Activated CD4-positive, alpha-beta T cell treated with anti-CD3 and anti-CD28 coated beads for 4 hours (primary cell): ENCODE data around the gene TARDBP.
"Not testable (repeated sequence)": the region's sequence is repeated elsewhere in the genome, so short reads cannot be mapped to it uniquely, and the experiment has no call there.

Source experiments
- DNase-seq, 2 donors: peaks; one replicate each; pipeline ENCODE4 v3.0.0-alpha.2; 2020

Gene TARDBP

GRCh38 chr1:11012260-11013159 lies at the start of gene TARDBP:
TARDBP (plus strand) TSS chr1:11012654; CDS start chr1:11013728, 1,074 bp downstream.
- DNase-seq: peak; percentile 88 to 90

GRCh38 chr1:10965546-10966226 lies 46.8 kb upstream of the TARDBP start:
- no peak for DNase-seq

DNA sequence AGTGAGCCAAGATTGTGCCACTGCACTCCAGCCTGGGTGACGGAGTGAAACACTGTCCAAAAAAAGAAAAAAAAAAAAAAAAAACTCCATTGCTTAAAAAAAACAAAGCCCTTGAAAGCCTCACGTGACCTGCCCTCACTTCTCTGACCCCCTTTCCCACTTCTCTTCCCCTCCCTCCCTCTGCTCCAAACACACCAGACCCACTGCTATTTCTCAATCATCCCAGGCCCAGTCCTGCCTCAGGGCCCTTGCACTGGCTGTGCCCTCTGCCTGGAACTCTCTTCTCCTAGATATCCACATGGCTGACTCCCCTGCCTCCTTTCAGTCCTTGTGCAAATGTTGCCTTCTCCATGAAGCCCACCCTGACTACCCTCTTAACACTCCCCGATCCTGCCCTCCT lies 45.4 kb upstream of the TARDBP start:
- DNase-seq: no peak

GRCh38 chr1:10968411-10968826 lies 44.0 kb upstream of the TARDBP start:
- DNase-seq: no peak

GRCh38 chr1:10969267-10969970 lies 43.0 kb upstream of the TARDBP start:
- DNase-seq: no peak

- DNase-seq: no peak
Observed at GRCh38 chr1:10969971-10970332, 42.5 kb upstream of the TARDBP start.

GRCh38 chr1:10973552-10973951 lies 38.9 kb upstream of the TARDBP start:
- DNase-seq: no peak

DNA sequence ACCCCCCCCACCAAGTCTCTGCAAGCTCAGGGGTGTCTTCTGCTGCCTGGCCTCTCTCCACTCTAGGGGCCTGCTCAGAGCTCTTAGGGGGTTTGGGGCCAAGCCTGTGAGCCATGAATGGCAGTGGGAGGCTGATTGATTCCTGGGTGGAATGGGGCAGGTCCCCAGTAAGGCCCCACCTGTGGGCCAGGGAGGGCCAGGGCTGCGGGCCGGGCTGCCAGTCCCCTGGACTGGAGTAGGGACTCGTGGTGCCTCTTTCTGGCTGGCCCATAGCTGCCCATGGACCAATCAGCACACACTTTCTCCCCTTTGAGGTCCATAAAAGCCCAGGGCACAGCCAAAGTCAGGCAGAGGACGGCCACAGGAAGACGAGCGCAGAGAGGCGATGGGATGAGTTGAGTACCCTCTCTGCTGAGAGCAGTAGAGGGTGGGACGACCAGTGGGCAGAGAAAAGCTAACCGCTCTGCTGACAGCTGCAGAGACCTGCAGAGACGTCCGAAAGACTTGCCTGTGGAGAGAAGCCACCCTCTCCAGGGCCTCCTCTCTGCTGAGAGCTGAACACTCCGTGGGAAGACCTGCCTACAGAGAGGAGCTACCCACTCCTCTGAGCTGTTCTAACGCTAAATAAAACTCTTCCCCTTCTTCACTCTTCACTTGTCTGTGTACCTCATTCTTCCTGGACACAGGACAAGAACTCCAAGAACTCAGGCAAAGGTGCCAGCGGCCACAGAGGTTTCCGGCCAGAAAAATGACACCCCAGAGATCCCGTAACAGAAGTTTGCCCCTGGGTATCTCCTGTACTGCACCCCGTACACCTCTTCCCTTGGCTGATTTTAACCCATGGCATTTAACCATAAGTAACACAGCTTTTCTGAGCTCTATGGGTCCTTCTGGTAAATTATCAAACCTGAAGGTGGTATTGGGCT lies 38.2 kb upstream of the TARDBP start:
- DNase-seq: no peak

- DNase-seq: no peak
Observed at GRCh38 chr1:10975567-10976326, 36.7 kb upstream of the TARDBP start.

GRCh38 chr1:10978719-10979118 lies 33.7 kb upstream of the TARDBP start:
- DNase-seq: no peak

GRCh38 chr1:10979483-10979920 lies 33.0 kb upstream of the TARDBP start:
- DNase-seq: no peak

GRCh38 chr1:10980094-10980577 lies 32.3 kb upstream of the TARDBP start:
- DNase-seq: no peak

DNA sequence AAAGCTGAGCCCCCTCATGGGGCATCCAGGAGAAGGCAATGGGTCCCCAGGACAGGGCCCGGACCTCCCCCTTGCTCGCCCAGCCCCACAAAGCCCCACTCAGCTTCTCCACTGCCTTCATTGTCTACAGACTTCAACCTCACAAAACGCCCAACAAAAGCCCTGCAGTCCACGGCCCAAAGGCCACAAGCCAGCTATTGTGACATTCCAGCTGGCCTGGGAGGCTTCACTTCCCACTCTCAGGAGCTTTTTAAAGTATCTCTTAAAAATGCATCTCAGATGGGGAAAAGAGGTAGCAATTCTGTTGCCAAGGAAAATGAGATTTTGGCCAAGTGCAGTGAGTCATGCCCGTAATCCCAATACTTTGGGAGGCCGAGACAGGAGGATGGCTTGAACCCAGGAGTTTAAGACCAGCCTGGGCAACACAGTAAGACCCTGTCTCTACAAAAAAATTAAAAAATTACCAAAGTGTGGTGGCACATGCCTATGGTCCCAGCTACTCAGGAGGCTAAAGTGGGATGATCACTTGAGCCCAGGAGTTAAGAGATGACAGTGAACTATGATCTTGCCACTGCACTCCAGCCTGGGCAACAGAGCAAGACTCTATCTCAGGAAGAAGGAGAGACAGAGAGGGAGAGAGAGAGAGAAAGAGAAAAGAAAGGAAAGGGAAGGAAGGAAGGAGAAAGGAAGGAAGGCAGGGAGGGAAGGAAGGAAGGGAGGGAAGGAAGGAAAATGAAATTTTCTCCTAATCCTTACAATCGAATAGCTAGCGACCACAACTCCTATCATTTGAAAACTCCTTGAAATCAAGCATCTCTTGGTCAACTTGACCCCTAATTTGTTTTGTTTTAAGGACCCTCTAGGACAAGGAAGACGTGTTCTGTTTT lies 31.4 kb upstream of the TARDBP start:
- no peak for DNase-seq

- no peak for DNase-seq
Observed at GRCh38 chr1:10986525-10986890, 25.9 kb upstream of the TARDBP start.

DNA sequence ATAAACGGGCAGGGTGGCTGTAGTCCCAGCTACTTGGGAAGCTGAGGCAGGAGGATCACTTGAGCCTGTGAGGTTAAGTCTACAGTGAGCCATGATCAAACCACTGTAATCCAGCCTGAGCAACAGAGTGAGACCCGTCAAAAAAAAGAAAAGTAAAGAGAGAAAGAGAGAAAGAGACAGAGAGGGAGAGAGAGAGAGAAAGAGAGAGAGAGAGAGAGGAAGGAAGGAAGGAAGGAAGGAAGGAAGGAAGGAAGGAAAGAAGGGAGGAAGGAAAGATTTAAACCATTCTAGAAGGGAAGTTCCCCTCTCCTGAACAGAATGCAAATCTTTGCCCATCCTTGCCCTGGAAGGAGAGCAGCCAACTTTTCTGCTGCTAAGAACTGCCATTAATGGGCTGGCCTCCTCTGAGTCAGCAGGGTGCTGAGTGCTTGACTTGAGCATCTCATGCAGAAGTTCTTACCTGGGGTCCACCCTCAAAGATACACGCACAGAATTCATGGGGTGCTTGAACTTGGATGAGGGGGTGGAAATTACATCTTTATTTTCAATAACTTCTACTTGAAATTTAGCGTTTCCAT lies 24.5 kb upstream of the TARDBP start:
- DNase-seq: no peak

DNA sequence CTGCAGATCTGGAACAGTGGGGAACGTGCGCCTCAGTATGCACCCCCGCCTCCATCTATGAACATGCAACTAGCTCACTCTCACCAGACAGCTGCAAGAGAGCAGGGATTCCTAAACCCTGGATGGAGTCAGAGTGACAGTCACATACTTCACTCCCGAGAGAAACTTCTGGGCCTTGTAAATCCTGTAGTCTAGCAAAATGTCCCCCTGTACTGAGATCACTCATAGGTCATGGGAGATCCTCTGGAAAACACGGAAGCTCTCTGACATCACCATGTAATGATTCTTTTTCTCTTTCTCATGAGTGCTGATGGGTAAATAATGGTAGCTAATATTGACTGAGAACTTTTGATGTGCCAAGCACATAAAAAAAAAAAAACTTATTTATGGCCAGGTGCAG lies 23.4 kb upstream of the TARDBP start:
- no peak for DNase-seq

GRCh38 chr1:10989920-10990516 lies 22.4 kb upstream of the TARDBP start:
- DNase-seq: not testable (repeated sequence)

- DNase-seq: no peak
Observed at GRCh38 chr1:10990828-10991227, 21.6 kb upstream of the TARDBP start.

DNA sequence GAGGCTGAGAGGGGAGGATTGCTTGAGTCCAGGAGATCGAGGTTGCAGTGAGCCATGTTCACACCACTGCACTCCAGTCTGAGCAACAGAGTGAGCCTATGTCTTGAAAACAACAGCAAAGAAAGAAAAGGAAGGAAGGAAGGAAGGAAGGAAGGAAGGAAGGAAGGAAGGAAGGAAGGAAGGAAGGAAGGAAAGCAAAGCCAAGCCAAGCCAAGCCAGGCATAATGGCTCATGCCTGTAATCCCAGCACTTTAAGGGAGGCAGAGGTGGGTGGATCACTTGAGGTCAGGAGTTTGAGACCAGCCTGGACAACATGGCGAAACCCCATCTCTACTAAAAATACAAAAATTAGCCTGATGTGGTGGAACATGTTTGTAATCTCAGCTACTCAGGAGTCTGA lies 20.4 kb upstream of the TARDBP start:
- not testable (repeated sequence) for DNase-seq

- no peak for DNase-seq
Observed at GRCh38 chr1:10992864-10993263, 19.6 kb upstream of the TARDBP start.
